Transverse colon (tissue), 4 donors: ENCODE data around the gene PRPSAP1. TPM values are rescaled to one million over a fixed set of nuclear protein-coding genes. Genes with fewer than 3 reads are reported as not detected.
A peak's percentile ranks its signal among the peaks of the same experiment; 100 is the strongest.

Experiments used
- DNase-seq: peaks from one replicate; pipeline ENCODE4 v3.0.0-alpha.2; 2019
- H3K27ac ChIP-seq, 4 donors: fragments of 200-600 bp; sonication (generic); 2 replicates each; pipeline ENCODE4 v1.5.1; 2016 to 2018; ENCODE audit warnings: inconsistent platforms in 4 of 4
- H3K27me3 ChIP-seq: fragments of 200-600 bp; sonication (generic); 2 replicates; pipeline ENCODE4 v1.5.1; 2017; ENCODE audit warnings: inconsistent platforms
- H3K36me3 ChIP-seq, 4 donors: fragments of 200-600 bp; sonication (generic); 2 replicates each; pipeline ENCODE4 v1.5.1; 2017 to 2019; ENCODE audit warnings: inconsistent platforms in 4 of 4
- H3K4me1 ChIP-seq, 4 donors: fragments of 200-600 bp; sonication (generic); 2 replicates each; pipeline ENCODE4 v1.5.1; 2017 to 2020; ENCODE audit warnings: inconsistent platforms in 4 of 4
- H3K4me3 ChIP-seq, 4 donors: fragments of 200-600 bp; sonication (generic); 1 replicate in 1 of 4; 2 replicates in 3 of 4; pipeline versions ENCODE4 v1.5.1 to v1.6.1; 2017 to 2019; ENCODE audit warnings: inconsistent platforms in 4 of 4
- H3K9me3 ChIP-seq, 2 donors: fragments of 200-600 bp; sonication (generic); 2 replicates each; pipeline ENCODE4 v1.5.1; 2017 to 2019; ENCODE audit warnings: inconsistent platforms in 2 of 2
- EP300 ChIP-seq: sonication (generic); formaldehyde crosslinking; IDR thresholded peaks from one replicate; pipeline ENCODE4 v1.6.1; 2017; ENCODE audit warnings: antibody characterized with exemption, low read depth
- POLR2A ChIP-seq: fragments of 450-650 bp; IDR thresholded peaks from one replicate; pipeline ENCODE4 v1.6.1; 2016; ENCODE audit warnings: antibody characterized with exemption, mild to moderate bottlenecking, moderate library complexity
- POLR2AphosphoS5 ChIP-seq, 3 donors: sonication (generic); formaldehyde crosslinking; IDR thresholded peaks; one replicate each; pipeline ENCODE4 v1.6.1; 2016; ENCODE audit warnings: antibody characterized with exemption in 3 of 3
- WGBS, 2 donors: methylation state at CpG; one replicate each; pipeline ENCODE4 v1.1.5; 2018; ENCODE audit warnings: low coverage in 1 of 2; 5-methylcytosine and 5-hydroxymethylcytosine counted together
- in situ Hi-C, 4 donors: fragments of 200-750 bp; cut with MboI; loops; one replicate each; pipeline versions ENCODE4 v1.15.0 to v1.15.1; 2017; ENCODE audit warnings: low sequenced_read_pairs in 3 of 4, low pct_ligation_motif_present in 1 of 4, low pct_unique_long_range_greater_than_20kb in 1 of 4
- intact Hi-C: fragments of 100-400 bp; cut with DNase I; formaldehyde crosslinking; loops from one replicate; pipeline ENCODE4 v1.15.1; 2023; ENCODE audit warnings: low total_unique reads
- total RNA-seq, 4 donors: library from RNA; depleted of rRNA; stranded (reverse); fragments of >200 nt; gene quantifications; one replicate each; pipeline ENCODE4 v1.1.0, GENCODE V29; 2016
- TF ChIP-seq, protein P1 (sequence below), 5 experiments: fragments of 200-600 bp in 3 of 5; fragments of 450-650 bp in 2 of 5; sonication (generic) in 3 of 5; IDR thresholded peaks; 1 replicate in 2 of 5; 2 replicates in 3 of 5; pipeline ENCODE4 v1.5.1; 2016 to 2017; ENCODE audit warnings: antibody characterized with exemption in 5 of 5, inconsistent platforms in 3 of 5, mild to moderate bottlenecking in 2 of 5, moderate library complexity in 1 of 5

PRPSAP1 gene
- total RNA-seq, 4 donors from 2014 or later = 50.1 to 147 (median 96.7) TPM

DNA sequence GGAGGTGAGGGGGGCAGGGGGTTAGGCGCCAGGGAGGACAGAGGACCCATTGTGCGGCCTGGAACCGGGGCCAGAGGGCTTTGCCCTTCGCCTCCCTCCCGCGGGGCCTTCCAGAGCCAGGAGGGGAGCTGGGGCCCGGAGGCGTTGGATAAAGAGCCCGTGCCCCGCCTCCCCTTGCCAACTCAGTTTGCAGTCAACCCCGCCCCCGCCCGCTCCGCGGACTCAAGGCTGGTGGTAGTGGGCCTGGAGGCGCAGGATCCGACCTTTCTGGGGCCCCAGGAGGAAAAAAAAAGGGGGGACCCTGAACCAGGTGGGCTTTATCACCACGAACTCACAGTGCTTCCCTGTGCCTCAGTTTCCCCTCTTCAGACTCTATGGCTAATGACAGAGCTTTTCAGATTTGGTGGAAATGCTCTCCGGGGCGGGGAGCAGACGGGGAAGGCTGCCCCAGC is 28.7 kb upstream of the PRPSAP1 start:
- no peaks in the 10 kb centered on the region for H3K9me3 ChIP-seq
- in situ Hi-C loops (no loop called here), intact Hi-C loops (no loop called here)
- DNase-seq = no peak
- peak overlapping the region in 3 of 4 donors; percentile 51 to 66 (median 60) for H3K4me3 ChIP-seq
- H3K36me3 ChIP-seq = no peaks in the 10 kb centered on the region
- H3K27me3 ChIP-seq = peaks cover 18% of the 10 kb centered on the region
- 37% methylated on average over 17 of the region's 21 CpGs; no CpG with 5 or more reads in 1 of the 2 donors for WGBS, 2 donors
- TF ChIP-seq POLR2AphosphoS5 (IDR thresholded peaks at IDR 0.05) = no peak
- peak overlapping the region; percentile 64 to 81 (median 76) for H3K27ac ChIP-seq
- H3K4me1 ChIP-seq = peaks cover 8 to 41% (median 37%) of the 10 kb centered on the region in 4 donors

DNA sequence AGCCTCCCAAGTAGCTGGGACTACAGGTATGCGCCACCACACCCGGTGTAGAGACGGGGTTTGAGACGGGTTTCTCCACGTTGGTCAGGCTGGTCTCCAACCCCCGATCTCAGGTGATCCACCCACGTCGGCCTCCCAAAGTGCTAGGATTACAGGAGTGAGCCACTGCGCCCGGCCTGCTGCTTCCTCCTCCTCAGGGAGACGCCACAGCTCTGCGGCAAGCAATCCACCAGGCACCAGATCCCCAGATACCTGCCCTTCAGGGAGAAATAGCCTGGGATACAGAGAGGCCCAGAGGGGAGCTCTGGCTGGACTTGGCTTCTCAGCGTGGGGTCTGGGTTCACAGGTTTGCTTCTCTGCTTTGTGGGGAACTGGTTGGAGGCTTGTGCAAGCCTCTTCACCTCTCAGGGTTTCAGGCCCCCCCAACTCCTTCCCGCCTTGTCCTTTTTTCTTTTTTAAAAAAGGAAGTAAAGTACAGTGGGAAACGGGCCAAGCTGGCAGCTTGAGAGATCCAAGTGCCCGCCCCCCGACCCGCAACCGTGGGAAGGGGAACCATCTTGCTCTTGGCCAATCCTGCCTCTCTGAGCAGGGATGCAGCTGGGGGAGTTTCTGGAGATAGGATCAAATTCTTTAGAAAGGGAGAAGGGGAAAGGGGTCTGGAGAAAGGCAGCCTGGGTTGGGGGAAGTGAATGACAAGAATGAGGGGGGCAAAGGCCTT is 28.1 kb upstream of the PRPSAP1 start:
- no peak for DNase-seq
- no peaks in the 10 kb centered on the region for H3K36me3 ChIP-seq
- in situ Hi-C loops = no loop called here
- intact Hi-C loops = no loop called here
- H3K27ac ChIP-seq = peak overlapping the region in 3 of 4 donors; percentile 75 to 81 (median 77)
- no peak for TF ChIP-seq POLR2A
- TF ChIP-seq POLR2AphosphoS5 (IDR thresholded peaks at IDR 0.05) = no peak
- TF ChIP-seq EP300 = no peak
- TF ChIP-seq, protein P1, sequence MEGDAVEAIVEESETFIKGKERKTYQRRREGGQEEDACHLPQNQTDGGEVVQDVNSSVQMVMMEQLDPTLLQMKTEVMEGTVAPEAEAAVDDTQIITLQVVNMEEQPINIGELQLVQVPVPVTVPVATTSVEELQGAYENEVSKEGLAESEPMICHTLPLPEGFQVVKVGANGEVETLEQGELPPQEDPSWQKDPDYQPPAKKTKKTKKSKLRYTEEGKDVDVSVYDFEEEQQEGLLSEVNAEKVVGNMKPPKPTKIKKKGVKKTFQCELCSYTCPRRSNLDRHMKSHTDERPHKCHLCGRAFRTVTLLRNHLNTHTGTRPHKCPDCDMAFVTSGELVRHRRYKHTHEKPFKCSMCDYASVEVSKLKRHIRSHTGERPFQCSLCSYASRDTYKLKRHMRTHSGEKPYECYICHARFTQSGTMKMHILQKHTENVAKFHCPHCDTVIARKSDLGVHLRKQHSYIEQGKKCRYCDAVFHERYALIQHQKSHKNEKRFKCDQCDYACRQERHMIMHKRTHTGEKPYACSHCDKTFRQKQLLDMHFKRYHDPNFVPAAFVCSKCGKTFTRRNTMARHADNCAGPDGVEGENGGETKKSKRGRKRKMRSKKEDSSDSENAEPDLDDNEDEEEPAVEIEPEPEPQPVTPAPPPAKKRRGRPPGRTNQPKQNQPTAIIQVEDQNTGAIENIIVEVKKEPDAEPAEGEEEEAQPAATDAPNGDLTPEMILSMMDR (IDR thresholded peaks at IDR 0.05) = no peak
- no peaks in the 10 kb centered on the region for H3K9me3 ChIP-seq
- H3K4me1 ChIP-seq = peaks cover 8 to 41% (median 37%) of the 10 kb centered on the region in 4 donors
- H3K27me3 ChIP-seq = peaks cover 18% of the 10 kb centered on the region
- 50 to 84% methylated on average over 2 to 19 of the region's 19 CpGs for WGBS, 2 donors
- peak overlapping the region in 1 of 4 donors; percentile 60 for H3K4me3 ChIP-seq

DNA sequence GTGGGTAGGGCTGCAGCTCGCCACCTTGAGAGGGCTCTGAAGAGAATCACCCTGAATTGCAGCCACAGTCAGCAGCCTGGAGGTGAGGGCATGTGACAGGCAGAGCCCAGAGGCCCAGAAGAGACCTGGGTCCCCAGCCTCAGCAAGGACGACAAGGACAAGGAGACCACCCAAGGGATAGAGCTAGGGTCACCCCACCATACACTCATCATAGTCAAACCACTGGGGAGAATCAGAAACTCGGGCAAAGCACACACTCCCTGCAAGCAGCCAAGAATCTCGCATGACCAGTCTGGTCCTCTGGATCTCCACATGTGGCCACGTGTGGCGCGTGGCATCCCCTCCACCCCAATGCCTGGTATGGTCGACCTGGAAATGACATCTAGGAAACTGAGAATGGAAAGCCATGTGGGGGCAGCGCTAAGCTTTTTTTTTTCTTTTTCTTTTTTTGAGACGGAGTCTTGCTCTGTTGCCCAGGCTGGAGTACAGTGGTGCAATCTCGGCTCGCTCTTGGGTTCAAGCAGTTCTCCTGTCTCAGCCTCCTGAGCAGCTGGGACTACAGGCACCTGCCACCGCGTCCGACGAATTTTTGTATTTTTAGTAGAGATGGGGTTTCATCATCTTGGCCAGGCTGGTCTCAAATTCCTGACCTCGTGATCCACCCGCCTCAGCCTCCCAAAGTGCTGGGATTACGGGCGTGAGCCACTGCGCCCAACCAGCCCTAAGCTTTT is 26.1 kb upstream of the PRPSAP1 start:
- no peak for TF ChIP-seq POLR2AphosphoS5 (IDR thresholded peaks at IDR 0.05)
- TF ChIP-seq POLR2A = no peak
- no peak for TF ChIP-seq EP300
- TF ChIP-seq, protein P1 (IDR thresholded peaks at IDR 0.05) = no peak
- Histone ChIP-seq H3K9me3 (no peaks in the 10 kb centered on the region), H3K4me1 (peaks cover 0 to 23% (median 22%) of the 10 kb centered on the region in 4 donors), H3K27ac (no peak overlapping the region), H3K27me3 (peaks cover 11% of the 10 kb centered on the region), H3K4me3 (no peak overlapping the region), H3K36me3 (no peaks in the 10 kb centered on the region)
- no peak for DNase-seq
- in situ Hi-C loops = no loop called here
- intact Hi-C loops = no loop called here
- WGBS, 2 donors = 84 to 93% methylated on average over 10 to 21 of the region's 21 CpGs

DNA sequence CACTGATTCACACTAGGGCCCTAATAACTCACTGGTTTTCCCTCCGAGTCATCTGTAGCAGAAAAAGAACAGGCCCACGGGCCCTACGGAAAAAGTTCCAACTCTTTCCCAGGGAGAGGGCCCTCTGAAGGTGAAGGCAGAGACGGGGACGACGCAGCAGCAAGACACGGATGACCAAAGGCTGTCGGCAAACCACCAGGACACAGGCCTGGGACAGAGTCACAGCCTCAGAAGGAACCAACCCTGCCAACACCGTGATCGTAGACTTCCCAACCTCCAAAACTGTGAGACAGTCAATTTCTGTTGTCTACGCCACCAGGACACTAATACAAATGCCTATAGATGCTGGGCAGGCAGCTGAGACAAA is 25.5 kb upstream of the PRPSAP1 start:
- H3K4me1 ChIP-seq = peaks cover 0 to 20% (median 18%) of the 10 kb centered on the region in 4 donors
- H3K9me3 ChIP-seq = no peaks in the 10 kb centered on the region
- DNase-seq = no peak
- intact Hi-C loops (no loop called here), in situ Hi-C loops (no loop called here)
- peaks cover 10% of the 10 kb centered on the region for H3K27me3 ChIP-seq
- H3K4me3 ChIP-seq = no peak overlapping the region
- H3K36me3 ChIP-seq = no peaks in the 10 kb centered on the region
- no peak overlapping the region for H3K27ac ChIP-seq
- TF ChIP-seq EP300 = no peak
- no peak for TF ChIP-seq POLR2AphosphoS5 (IDR thresholded peaks at IDR 0.05)
- TF ChIP-seq, protein P1 (IDR thresholded peaks at IDR 0.05) = no peak
- no peak for TF ChIP-seq POLR2A
- WGBS, 2 donors = 87% methylated on average over 11 of the region's 11 CpGs; no CpG with 5 or more reads in 1 of the 2 donors
